ENCODE results near the gene CIITA. TPM values are rescaled to one million over a fixed set of nuclear protein-coding genes. Genes with fewer than 3 reads are reported as not detected.
"Not testable (repeated sequence)": the region's sequence is repeated elsewhere in the genome, so short reads cannot be mapped to it uniquely, and the experiment has no call there.

Gene CIITA
- total RNA-seq, 4 donors from 2014 or later, result 27.7 to 107 (median 60.9) TPM

GRCh38 chr16:10966129-10966528 lies 89.1 kb downstream of the CIITA start:
- Histone ChIP-seq H3K9me3 (no peaks in the 10 kb centered on the region), H3K4me1 (peaks cover 0 to 9% (median 5%) of the 10 kb centered on the region in 4 donors), H3K27me3 (no peaks in the 10 kb centered on the region), H3K4me3 (no peak overlapping the region), H3K36me3 (peaks cover 0 to 21% (median 0%) of the 10 kb centered on the region in 3 donors), H3K27ac (no peak overlapping the region)
- TF ChIP-seq POLR2A (IDR thresholded peaks at IDR 0.05), result no peak
- no peak for TF ChIP-seq CTCF (IDR thresholded peaks at IDR 0.05)
- no peak for DNase-seq

DNA sequence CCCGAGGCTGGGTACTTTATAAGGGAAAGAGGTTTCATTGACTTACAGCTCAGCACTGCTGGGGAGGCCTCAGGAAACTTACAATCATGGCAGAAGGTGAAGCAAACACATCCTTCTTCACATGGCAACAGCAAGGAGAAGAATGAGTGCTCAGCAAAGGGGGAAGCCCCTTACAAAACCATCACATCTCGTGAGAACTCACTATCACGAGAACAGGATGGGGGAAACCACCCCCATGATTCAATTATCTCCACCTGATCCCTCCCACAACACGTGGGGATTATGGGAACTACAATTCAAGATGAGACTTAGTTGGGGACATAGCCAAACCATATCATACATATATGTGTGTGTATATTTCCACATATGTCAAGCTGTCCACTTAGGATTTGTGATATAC lies 89.6 kb downstream of the CIITA start:
- peaks cover 0 to 22% (median 0%) of the 10 kb centered on the region in 3 donors for H3K36me3 ChIP-seq
- DNase-seq, H3K4me1 ChIP-seq, H3K27ac ChIP-seq, H3K9me3 ChIP-seq, H3K4me3 ChIP-seq, H3K27me3 ChIP-seq: not testable (repeated sequence)

GRCh38 chr16:10967986-10968385 lies 91.0 kb downstream of the CIITA start:
- no peak overlapping the region for H3K27ac ChIP-seq
- TF ChIP-seq CTCF (IDR thresholded peaks at IDR 0.05), result no peak
- no peak for TF ChIP-seq POLR2A (IDR thresholded peaks at IDR 0.05)

DNA sequence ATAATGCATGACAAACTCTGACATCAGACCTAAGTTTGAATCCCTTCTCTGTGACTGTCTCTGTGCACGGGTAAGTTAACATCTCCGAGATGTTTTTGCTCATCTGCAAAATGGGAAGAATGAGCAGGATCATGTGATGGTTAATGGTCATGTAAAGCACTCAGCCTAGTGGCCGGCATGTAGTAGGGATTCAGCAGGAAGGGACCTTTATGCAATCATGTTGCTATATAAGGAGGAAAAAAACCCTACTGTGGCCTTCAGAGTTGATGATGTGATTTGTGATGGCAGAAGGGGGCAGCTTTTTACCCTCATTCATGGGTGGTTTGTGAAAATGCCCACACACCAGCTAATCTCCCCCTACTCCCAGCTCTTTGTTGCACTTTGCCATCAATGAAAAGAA lies 91.5 kb downstream of the CIITA start:
- Histone ChIP-seq H3K4me3 (no peak overlapping the region), H3K36me3 (peaks cover 0 to 19% (median 0%) of the 10 kb centered on the region in 3 donors), H3K27me3 (no peaks in the 10 kb centered on the region), H3K27ac (no peak overlapping the region), H3K9me3 (no peaks in the 10 kb centered on the region), H3K4me1 (peaks cover 0 to 9% (median 5%) of the 10 kb centered on the region in 4 donors)
- no peak for TF ChIP-seq POLR2A (IDR thresholded peaks at IDR 0.05)
- TF ChIP-seq CTCF (IDR thresholded peaks at IDR 0.05), result no peak
- no peak for DNase-seq

More at GRCh38 chr16:10967986-10968385, 91.0 kb downstream of the CIITA start:
- no peaks in the 10 kb centered on the region for H3K27me3 ChIP-seq
- H3K4me1 ChIP-seq, result peaks cover 0 to 9% (median 5%) of the 10 kb centered on the region in 4 donors
- H3K4me3 ChIP-seq, result no peak overlapping the region
- no peak for DNase-seq
- H3K36me3 ChIP-seq, result peaks cover 0 to 19% (median 0%) of the 10 kb centered on the region in 3 donors
- H3K9me3 ChIP-seq, result no peaks in the 10 kb centered on the region

GRCh38 chr16:10969615-10970014 lies 92.6 kb downstream of the CIITA start:
- no peak overlapping the region for H3K4me3 ChIP-seq
- H3K9me3 ChIP-seq, result no peaks in the 10 kb centered on the region
- H3K27me3 ChIP-seq, result no peaks in the 10 kb centered on the region
- H3K4me1 ChIP-seq, result peaks cover 0 to 3% (median under 1%) of the 10 kb centered on the region in 4 donors
- H3K27ac ChIP-seq, result no peak overlapping the region
- peaks cover 0 to 18% (median 0%) of the 10 kb centered on the region in 3 donors for H3K36me3 ChIP-seq
- TF ChIP-seq CTCF (IDR thresholded peaks at IDR 0.05) (no peak), POLR2A (IDR thresholded peaks at IDR 0.05) (no peak)
- no peak for DNase-seq

- no peak for DNase-seq
- no peaks in the 10 kb centered on the region for H3K4me1 ChIP-seq
- no peak overlapping the region for H3K27ac ChIP-seq
- no peaks in the 10 kb centered on the region for H3K9me3 ChIP-seq
- H3K4me3 ChIP-seq, result no peak overlapping the region
- H3K36me3 ChIP-seq, result peaks cover 0 to 18% (median 0%) of the 10 kb centered on the region in 3 donors
- TF ChIP-seq CTCF (IDR thresholded peaks at IDR 0.05) (no peak), POLR2A (IDR thresholded peaks at IDR 0.05) (no peak)
- no peaks in the 10 kb centered on the region for H3K27me3 ChIP-seq
These were observed 93.1 kb downstream of the CIITA start for GRCh38 chr16:10970065-10970464.

Measured in Peyer's patch (tissue), 4 donors.